GM12878 (cell line): Measurements from ENCODE around the gene DST. TPM values are rescaled to one million over a fixed set of nuclear protein-coding genes. Genes with fewer than 3 reads are reported as not detected.

Experiments
- ATAC-seq: fragments of 200-7000 bp; cut with Tn5 transposase; 3 replicates; pipeline ENCODE4 v1.9.1; 2020; ENCODE audit warnings: mild to moderate bottlenecking, moderate library complexity
- BruUV-seq: library from RNA; stranded (reverse); fragments of 400-500 nt; replicated peaks from 2 replicates; lab custom pipeline; 2021; lab: Mats Ljungman, UMichigan
- CTCF ChIA-PET: fragments of 300-600 bp; sonication (Branson Sonifier 250); formaldehyde crosslinking; extraction: SDS; loops from one replicate; lab custom pipeline; 2021; ENCODE audit warnings: inconsistent platforms; lab: Yijun Ruan, JAX
- POLR2A ChIA-PET: fragments of 350-600 bp; formaldehyde crosslinking; extraction: SDS; loops from one replicate; lab custom pipeline; 2021; ENCODE audit warnings: inconsistent platforms; lab: Charles Lee
- RAD21 ChIA-PET: fragments of 300-600 bp; sonication (Branson Sonifier 250); formaldehyde crosslinking; loops from one replicate; lab custom pipeline; 2023; ENCODE audit warnings: antibody characterized with exemption; ENCODE audit not compliant: unreplicated experiment; lab: Charles Lee
- SMC1A ChIA-PET: fragments of 300-600 bp; sonication (Branson Sonifier 250); formaldehyde crosslinking; loops from one replicate; lab custom pipeline; 2023; ENCODE audit not compliant: unreplicated experiment, uncharacterized antibody; lab: Charles Lee
- DNase-seq: peaks from one replicate; pipeline ENCODE4 v3.0.0-alpha.2; 2011; ENCODE audit warnings: low read depth, low spot score
- FAIRE-seq: peaks from 3 replicates; lab custom pipeline; 2011; peaks lifted over from hg19 to GRCh38; lab: Jason Lieb, UNC
- H2AFZ ChIP-seq: 2 replicates; pipeline ENCODE4 v1.6.0; 2011; ENCODE audit warnings: low read depth, low read length, control low read depth; ENCODE audit not compliant: control insufficient read depth
- H3K27ac ChIP-seq: 2 replicates; pipeline ENCODE4 v1.5.1; 2011; ENCODE audit warnings: control low read depth; ENCODE audit not compliant: control insufficient read depth, insufficient read depth
- H3K27me3 ChIP-seq, 2 experiments: replicated peaks in 1 of 2; 2 replicates each; pipeline versions ENCODE4 v1.6.0 to v1.6.1; 2011; ENCODE audit warnings: low read length in 1 of 2; ENCODE audit not compliant: control insufficient read depth in 2 of 2, insufficient read depth in 2 of 2
- H3K36me3 ChIP-seq, 2 experiments: 2 replicates each; pipeline ENCODE4 v1.5.1; 2011; ENCODE audit warnings: low read length in 1 of 2; ENCODE audit not compliant: control insufficient read depth in 2 of 2, insufficient read depth in 2 of 2
- H3K4me1 ChIP-seq: 2 replicates; pipeline ENCODE4 v1.6.1; 2011; ENCODE audit warnings: mild to moderate bottlenecking, low read length, moderate library complexity, mixed read lengths; ENCODE audit not compliant: control insufficient read depth, insufficient read depth
- H3K4me2 ChIP-seq: 2 replicates; pipeline ENCODE4 v1.6.0; 2011; ENCODE audit warnings: control low read depth; ENCODE audit not compliant: control insufficient read depth, insufficient read depth
- H3K4me3 ChIP-seq: fragments of 200-600 bp; sonication (generic); 2 replicates; pipeline ENCODE4 v1.5.1; 2016
- H3K79me2 ChIP-seq: 2 replicates; pipeline ENCODE4 v1.6.0; 2011; ENCODE audit warnings: low read length; ENCODE audit not compliant: control insufficient read depth, insufficient read depth
- H3K9ac ChIP-seq: 2 replicates; pipeline ENCODE4 v1.8.0; 2011; ENCODE audit warnings: low read length, control low read depth, mixed read lengths; ENCODE audit not compliant: control insufficient read depth, insufficient read depth
- H3K9me3 ChIP-seq: replicated peaks from 3 replicates; pipeline ENCODE4 v1.5.1; 2011; ENCODE audit warnings: mild to moderate bottlenecking, low read length; ENCODE audit not compliant: control insufficient read depth, insufficient read depth
- H4K20me1 ChIP-seq: 2 replicates; pipeline ENCODE4 v1.6.0; 2011; ENCODE audit not compliant: control insufficient read depth, insufficient read depth
- CHD4 ChIP-seq: fragments of 200-600 bp; sonication (generic); IDR thresholded peaks from 2 replicates; pipeline ENCODE4 v1.6.1; 2016; ENCODE audit warnings: mild to moderate bottlenecking
- CREM ChIP-seq: IDR thresholded peaks from 2 replicates; pipeline ENCODE4 v1.6.1; 2014; ENCODE audit warnings: antibody characterized with exemption, low read depth
- ESRRA ChIP-seq: IDR thresholded peaks from 2 replicates; pipeline ENCODE4 v1.6.1; 2012; ENCODE audit warnings: mild to moderate bottlenecking, low read length, improper control_type of control experiment
- HCFC1 ChIP-seq: fragments of 150-350 bp; IDR thresholded peaks from 2 replicates; pipeline ENCODE4 v1.6.1; 2014; ENCODE audit warnings: low read length
- KLF5 ChIP-seq: fragments of 450-650 bp; IDR thresholded peaks from 2 replicates; pipeline ENCODE4 v1.6.1; 2014; ENCODE audit warnings: mild to moderate bottlenecking; ENCODE audit not compliant: partially characterized antibody
- PAX5 ChIP-seq: IDR thresholded peaks from 2 replicates; pipeline ENCODE4 v1.6.1; 2011; ENCODE audit warnings: low read depth, low read length, borderline replicate concordance
- PAX8 ChIP-seq: fragments of 450-650 bp; IDR thresholded peaks from 2 replicates; pipeline ENCODE4 v1.6.1; 2017; ENCODE audit warnings: mild to moderate bottlenecking, moderate library complexity
- SMC3 ChIP-seq: IDR thresholded peaks from 2 replicates; pipeline ENCODE4 v1.6.1; 2011; ENCODE audit warnings: low read length, improper control_type of control experiment, borderline replicate concordance
- SRF ChIP-seq, 2 experiments: IDR thresholded peaks; 2 replicates each; pipeline ENCODE4 v1.6.1; 2011; ENCODE audit warnings: low read depth in 2 of 2, low read length in 2 of 2, mild to moderate bottlenecking in 1 of 2, moderate library complexity in 1 of 2
- TARDBP ChIP-seq: IDR thresholded peaks from 2 replicates; pipeline ENCODE4 v1.6.1; 2016; ENCODE audit warnings: borderline replicate concordance
- TCF7 ChIP-seq: IDR thresholded peaks from 2 replicates; pipeline ENCODE4 v1.6.1; 2014; ENCODE audit warnings: antibody characterized with exemption, borderline replicate concordance
- ZNF207 ChIP-seq: fragments of 450-650 bp; IDR thresholded peaks from 2 replicates; pipeline ENCODE4 v1.6.1; 2014; ENCODE audit warnings: antibody characterized with exemption, mild to moderate bottlenecking, borderline replicate concordance
- ZNF217 ChIP-seq: fragments of 450-650 bp; IDR thresholded peaks from 2 replicates; pipeline ENCODE4 v1.6.1; 2017; ENCODE audit warnings: antibody characterized with exemption, mild to moderate bottlenecking
- WGBS: methylation state at CpG from one replicate; pipeline ENCODE4 v1.1.6; 2016; ENCODE audit warnings: low lambda C conversion rate; ENCODE audit not compliant: insufficient replicate concordance, insufficient coverage; ENCODE audit errors: missing lambda C conversion rate; 5-methylcytosine and 5-hydroxymethylcytosine counted together
- in situ Hi-C: fragments of 300-500 bp; cut with MboI; formaldehyde crosslinking; loops from 9 replicates; pipeline ENCODE4 v1.14.3; 2018; ENCODE audit warnings: mixed read lengths
- intact Hi-C: fragments of 100-400 bp; cut with micrococcal nuclease; formaldehyde crosslinking; loops from one replicate; pipeline ENCODE4 v1.14.2; 2022; ENCODE audit not compliant: unreplicated experiment
- polyA plus RNA-seq, 11 experiments: library from polyadenylated mRNA; depleted of rRNA in 4 of 11; unstranded in 6 of 11; stranded (reverse) in 5 of 11; fragments of >200 nt; fragmentation: Nextera tagmentation in 4 of 11; fragmentation: Illumina TruSeq in 1 of 11; extraction: Ambion mirVana in 4 of 11; extraction: Trizol in 1 of 11; gene quantifications; 1 replicate in 1 of 11; 2 replicates in 10 of 11; pipeline versions ENCODE4 v1.2.1 to v1.2.3, GENCODE V29; 2011 to 2016; ENCODE audit warnings: inconsistent platforms in 2 of 11, missing spikeins in 2 of 11, low read depth in 1 of 11
- total RNA-seq, 4 experiments: library from RNA; depleted of rRNA in 3 of 4; stranded (reverse); fragments of >200 nt in 3 of 4; fragmentation: Illumina TruSeq in 1 of 4; extraction: Trizol in 1 of 4; gene quantifications; 2 replicates each; pipeline versions ENCODE4 v1.2.1 to v1.2.3, GENCODE V29; 2013 to 2021
- TF ChIP-seq, protein P1 (sequence below): IDR thresholded peaks from 2 replicates; pipeline ENCODE4 v1.6.1; 2012; ENCODE audit warnings: low read depth, low read length, improper control_type of control experiment
- TF ChIP-seq, protein P2 (sequence below): fragments of 450-650 bp; IDR thresholded peaks from 2 replicates; pipeline ENCODE4 v1.6.1; 2017; ENCODE audit warnings: mild to moderate bottlenecking
- TF ChIP-seq, protein P3 (sequence below): IDR thresholded peaks from 2 replicates; pipeline ENCODE4 v1.6.1; 2012; ENCODE audit warnings: mild to moderate bottlenecking, low read depth, low read length
- TF ChIP-seq, protein P4 (sequence below): fragments of 450-650 bp; IDR thresholded peaks from 2 replicates; pipeline ENCODE4 v1.6.1; 2016; ENCODE audit warnings: mild to moderate bottlenecking
- TF ChIP-seq, protein P5 (sequence below): fragments of 450-650 bp; IDR thresholded peaks from 2 replicates; pipeline ENCODE4 v1.6.1; 2016; ENCODE audit warnings: mild to moderate bottlenecking

DST gene
- total and polyA plus RNA-seq, 10 of the 15 experiments (the other 5 are each of a cell fraction or from before 2014, with no cell fraction given): 32.1 to 156 (median 75.0) TPM

DNA sequence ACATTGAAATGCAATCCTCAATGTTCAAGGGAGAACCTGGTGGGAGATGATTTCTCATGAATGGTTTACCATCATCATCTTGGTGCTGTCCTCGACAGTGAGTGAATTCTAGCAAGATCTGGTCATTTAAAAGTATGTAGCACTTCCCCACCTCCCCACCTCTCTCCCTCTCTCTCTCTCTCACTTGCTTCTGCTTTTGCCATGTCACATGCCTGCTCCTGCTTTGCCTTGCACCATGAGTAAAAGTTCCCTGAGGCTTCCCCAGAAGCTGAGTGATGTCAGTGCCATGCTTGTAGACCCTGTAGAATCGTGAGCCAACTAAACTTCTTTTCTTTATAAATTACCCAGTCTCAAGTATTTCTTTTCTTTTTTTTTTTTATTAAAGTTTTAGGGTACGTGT lies 60.5 kb downstream of the DST start:
- Histone ChIP-seq H3K9me3 (no peaks in the 10 kb centered on the region), H3K36me3 (no peaks in the 10 kb centered on the region; a peak in 2 of 4 replicates), H2AFZ (no peak overlapping the region), H3K27me3 (no peaks in the 10 kb centered on the region), H3K79me2 (no peaks in the 10 kb centered on the region), H4K20me1 (no peaks in the 10 kb centered on the region), H3K4me3 (no peak overlapping the region), H3K9ac (no peak overlapping the region), H3K27ac (no peak overlapping the region), H3K4me1 (no peaks in the 10 kb centered on the region), H3K4me2 (no peak overlapping the region)
- CTCF ChIA-PET: interaction anchor here (0.6 to 3.1 kb wide), 4 partner anchors 11 to 86 kb away, joined by 3 to 16 read pairs (median 6); no protein-coding TSS in a partner anchor
- RAD21 ChIA-PET: interaction anchor here (1.0 to 1.3 kb wide), 2 partner anchors 11 to 12 kb away, joined by 3 read pairs; no protein-coding TSS in a partner anchor
- no peak for FAIRE-seq
- SMC1A ChIA-PET: interaction anchor here (0.9 to 1.6 kb wide), 2 partner anchors 12 to 355 kb away, joined by 3 read pairs; no protein-coding TSS in a partner anchor
- DNase-seq: no peak
- no TSS peak for BruUV-seq
- POLR2A ChIA-PET: interaction anchor here (0.9 kb wide), 1 partner anchor 9 kb away, joined by 3 read pairs; no protein-coding TSS in a partner anchor
- WGBS: 73% methylated on average over 3 of the region's 3 CpGs
- ATAC-seq: no peak; the same call in 2 of the 3 replicates
- intact Hi-C loops: no loop called here
- in situ Hi-C loops: loop anchor here (25.0 kb wide), 1 partner anchor 595 kb away; no protein-coding TSS in a partner anchor
- TF ChIP-seq, protein P1, sequence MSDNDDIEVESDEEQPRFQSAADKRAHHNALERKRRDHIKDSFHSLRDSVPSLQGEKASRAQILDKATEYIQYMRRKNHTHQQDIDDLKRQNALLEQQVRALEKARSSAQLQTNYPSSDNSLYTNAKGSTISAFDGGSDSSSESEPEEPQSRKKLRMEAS: no peak
- TF ChIP-seq KLF5 (no peak), TARDBP (no peak), ESRRA (no peak), SRF (IDR thresholded peaks at IDR 0.05; ENCODE audit: low read depth in 2 of 2, low read length in 2 of 2) (no peak), HCFC1 (no peak), CREM (no peak), CHD4 (no peak), ZNF207 (no peak), SMC3 (no peak), PAX8 (no peak), TCF7 (no peak), PAX5 (no peak), ZNF217 (no peak)
- TF ChIP-seq, protein P2, sequence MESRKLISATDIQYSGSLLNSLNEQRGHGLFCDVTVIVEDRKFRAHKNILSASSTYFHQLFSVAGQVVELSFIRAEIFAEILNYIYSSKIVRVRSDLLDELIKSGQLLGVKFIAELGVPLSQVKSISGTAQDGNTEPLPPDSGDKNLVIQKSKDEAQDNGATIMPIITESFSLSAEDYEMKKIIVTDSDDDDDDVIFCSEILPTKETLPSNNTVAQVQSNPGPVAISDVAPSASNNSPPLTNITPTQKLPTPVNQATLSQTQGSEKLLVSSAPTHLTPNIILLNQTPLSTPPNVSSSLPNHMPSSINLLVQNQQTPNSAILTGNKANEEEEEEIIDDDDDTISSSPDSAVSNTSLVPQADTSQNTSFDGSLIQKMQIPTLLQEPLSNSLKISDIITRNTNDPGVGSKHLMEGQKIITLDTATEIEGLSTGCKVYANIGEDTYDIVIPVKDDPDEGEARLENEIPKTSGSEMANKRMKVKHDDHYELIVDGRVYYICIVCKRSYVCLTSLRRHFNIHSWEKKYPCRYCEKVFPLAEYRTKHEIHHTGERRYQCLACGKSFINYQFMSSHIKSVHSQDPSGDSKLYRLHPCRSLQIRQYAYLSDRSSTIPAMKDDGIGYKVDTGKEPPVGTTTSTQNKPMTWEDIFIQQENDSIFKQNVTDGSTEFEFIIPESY: no peak
- TF ChIP-seq, protein P3, sequence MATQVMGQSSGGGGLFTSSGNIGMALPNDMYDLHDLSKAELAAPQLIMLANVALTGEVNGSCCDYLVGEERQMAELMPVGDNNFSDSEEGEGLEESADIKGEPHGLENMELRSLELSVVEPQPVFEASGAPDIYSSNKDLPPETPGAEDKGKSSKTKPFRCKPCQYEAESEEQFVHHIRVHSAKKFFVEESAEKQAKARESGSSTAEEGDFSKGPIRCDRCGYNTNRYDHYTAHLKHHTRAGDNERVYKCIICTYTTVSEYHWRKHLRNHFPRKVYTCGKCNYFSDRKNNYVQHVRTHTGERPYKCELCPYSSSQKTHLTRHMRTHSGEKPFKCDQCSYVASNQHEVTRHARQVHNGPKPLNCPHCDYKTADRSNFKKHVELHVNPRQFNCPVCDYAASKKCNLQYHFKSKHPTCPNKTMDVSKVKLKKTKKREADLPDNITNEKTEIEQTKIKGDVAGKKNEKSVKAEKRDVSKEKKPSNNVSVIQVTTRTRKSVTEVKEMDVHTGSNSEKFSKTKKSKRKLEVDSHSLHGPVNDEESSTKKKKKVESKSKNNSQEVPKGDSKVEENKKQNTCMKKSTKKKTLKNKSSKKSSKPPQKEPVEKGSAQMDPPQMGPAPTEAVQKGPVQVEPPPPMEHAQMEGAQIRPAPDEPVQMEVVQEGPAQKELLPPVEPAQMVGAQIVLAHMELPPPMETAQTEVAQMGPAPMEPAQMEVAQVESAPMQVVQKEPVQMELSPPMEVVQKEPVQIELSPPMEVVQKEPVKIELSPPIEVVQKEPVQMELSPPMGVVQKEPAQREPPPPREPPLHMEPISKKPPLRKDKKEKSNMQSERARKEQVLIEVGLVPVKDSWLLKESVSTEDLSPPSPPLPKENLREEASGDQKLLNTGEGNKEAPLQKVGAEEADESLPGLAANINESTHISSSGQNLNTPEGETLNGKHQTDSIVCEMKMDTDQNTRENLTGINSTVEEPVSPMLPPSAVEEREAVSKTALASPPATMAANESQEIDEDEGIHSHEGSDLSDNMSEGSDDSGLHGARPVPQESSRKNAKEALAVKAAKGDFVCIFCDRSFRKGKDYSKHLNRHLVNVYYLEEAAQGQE: no peak
- TF ChIP-seq, protein P4, sequence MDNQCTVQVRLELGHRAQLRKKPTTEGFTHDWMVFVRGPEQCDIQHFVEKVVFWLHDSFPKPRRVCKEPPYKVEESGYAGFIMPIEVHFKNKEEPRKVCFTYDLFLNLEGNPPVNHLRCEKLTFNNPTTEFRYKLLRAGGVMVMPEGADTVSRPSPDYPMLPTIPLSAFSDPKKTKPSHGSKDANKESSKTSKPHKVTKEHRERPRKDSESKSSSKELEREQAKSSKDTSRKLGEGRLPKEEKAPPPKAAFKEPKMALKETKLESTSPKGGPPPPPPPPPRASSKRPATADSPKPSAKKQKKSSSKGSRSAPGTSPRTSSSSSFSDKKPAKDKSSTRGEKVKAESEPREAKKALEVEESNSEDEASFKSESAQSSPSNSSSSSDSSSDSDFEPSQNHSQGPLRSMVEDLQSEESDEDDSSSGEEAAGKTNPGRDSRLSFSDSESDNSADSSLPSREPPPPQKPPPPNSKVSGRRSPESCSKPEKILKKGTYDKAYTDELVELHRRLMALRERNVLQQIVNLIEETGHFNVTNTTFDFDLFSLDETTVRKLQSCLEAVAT: no peak
- TF ChIP-seq, protein P5, sequence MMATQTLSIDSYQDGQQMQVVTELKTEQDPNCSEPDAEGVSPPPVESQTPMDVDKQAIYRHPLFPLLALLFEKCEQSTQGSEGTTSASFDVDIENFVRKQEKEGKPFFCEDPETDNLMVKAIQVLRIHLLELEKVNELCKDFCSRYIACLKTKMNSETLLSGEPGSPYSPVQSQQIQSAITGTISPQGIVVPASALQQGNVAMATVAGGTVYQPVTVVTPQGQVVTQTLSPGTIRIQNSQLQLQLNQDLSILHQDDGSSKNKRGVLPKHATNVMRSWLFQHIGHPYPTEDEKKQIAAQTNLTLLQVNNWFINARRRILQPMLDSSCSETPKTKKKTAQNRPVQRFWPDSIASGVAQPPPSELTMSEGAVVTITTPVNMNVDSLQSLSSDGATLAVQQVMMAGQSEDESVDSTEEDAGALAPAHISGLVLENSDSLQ: no peak
